ENCODE results near the gene ROR2.

DNA sequence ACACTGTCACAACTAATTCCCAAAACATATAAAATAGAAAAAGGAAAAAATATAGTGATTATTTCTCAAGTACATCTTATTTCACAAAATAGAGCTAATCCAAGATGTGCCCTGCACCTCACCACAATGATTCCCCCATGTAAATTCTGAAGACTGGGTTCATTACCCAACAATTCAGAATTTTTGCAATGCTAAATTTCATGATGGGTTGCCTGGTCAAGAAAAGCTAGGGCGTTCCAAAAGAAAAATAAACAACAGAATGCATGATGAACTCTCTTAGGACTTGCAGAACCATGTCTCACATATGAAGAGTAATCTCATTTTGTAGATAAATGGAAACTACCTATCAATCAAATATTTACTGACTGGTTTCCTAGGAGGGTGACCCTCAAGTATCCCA, 266.8 kb downstream of the ROR2 start:
- TF ChIP-seq FOXA1 (IDR thresholded peaks at IDR 0.05) (no peak), BHLHE40 (IDR thresholded peaks at IDR 0.05; ENCODE audit: borderline replicate concordance) (no peak), NFRKB (IDR thresholded peaks at IDR 0.05) (no peak), SP1 (IDR thresholded peaks at IDR 0.05) (no peak), ELF4 (IDR thresholded peaks at IDR 0.05) (no peak), FOXM1 (IDR thresholded peaks at IDR 0.05; ENCODE audit: borderline replicate concordance) (no peak), SUZ12 (IDR thresholded peaks at IDR 0.05) (no peak), TARDBP (IDR thresholded peaks at IDR 0.05) (no peak), ARNT (IDR thresholded peaks at IDR 0.05) (no peak), HDGF (IDR thresholded peaks at IDR 0.05; ENCODE audit: borderline replicate concordance) (no peak)
- TF ChIP-seq, protein P1, sequence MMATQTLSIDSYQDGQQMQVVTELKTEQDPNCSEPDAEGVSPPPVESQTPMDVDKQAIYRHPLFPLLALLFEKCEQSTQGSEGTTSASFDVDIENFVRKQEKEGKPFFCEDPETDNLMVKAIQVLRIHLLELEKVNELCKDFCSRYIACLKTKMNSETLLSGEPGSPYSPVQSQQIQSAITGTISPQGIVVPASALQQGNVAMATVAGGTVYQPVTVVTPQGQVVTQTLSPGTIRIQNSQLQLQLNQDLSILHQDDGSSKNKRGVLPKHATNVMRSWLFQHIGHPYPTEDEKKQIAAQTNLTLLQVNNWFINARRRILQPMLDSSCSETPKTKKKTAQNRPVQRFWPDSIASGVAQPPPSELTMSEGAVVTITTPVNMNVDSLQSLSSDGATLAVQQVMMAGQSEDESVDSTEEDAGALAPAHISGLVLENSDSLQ (IDR thresholded peaks at IDR 0.05): no peak

Measured in HEK293T (cell line).